Bronchial epithelial cell (primary cell): Measurements from ENCODE around the gene BCAS3. TPM values are rescaled to one million over a fixed set of nuclear protein-coding genes. Genes with fewer than 3 reads are reported as not detected.

Source experiments
- DNase-seq: peaks from one replicate; pipeline ENCODE4 v3.0.0-alpha.2; 2010; ENCODE audit warnings: low read depth
- FAIRE-seq: peaks from 2 replicates; lab custom pipeline; 2011; peaks lifted over from hg19 to GRCh38; lab: Jason Lieb, UNC
- H3K27me3 ChIP-seq: 2 replicates; pipeline ENCODE4 v1.5.1; 2011; ENCODE audit warnings: low read length; ENCODE audit not compliant: control insufficient read depth, insufficient read depth
- H3K36me3 ChIP-seq: 2 replicates; pipeline ENCODE4 v1.5.1; 2011; ENCODE audit warnings: low read length; ENCODE audit not compliant: control insufficient read depth, insufficient read depth
- H3K4me3 ChIP-seq: 2 replicates; pipeline ENCODE4 v1.5.1; 2011; ENCODE audit warnings: mild to moderate bottlenecking, low read depth, low read length, control low read depth
- CTCF ChIP-seq: IDR thresholded peaks from 2 replicates; pipeline ENCODE4 v1.5.1; 2011; ENCODE audit warnings: mild to moderate bottlenecking, moderate library complexity, low read length, control low read depth, inconsistent platforms; ENCODE audit not compliant: insufficient read depth, severe bottlenecking
- total RNA-seq: library from RNA; depleted of rRNA; stranded (reverse); fragments of >200 nt; gene quantifications from 2 replicates; pipeline ENCODE4 v1.2.1, GENCODE V29; 2014

Gene BCAS3
- total RNA-seq, 1 donor from 2014 or later, result 10.3 TPM

GRCh38 chr17:61369751-61370150 is 692.1 kb downstream of the BCAS3 start:
- FAIRE-seq (no peak), DNase-seq (no peak)
- TF ChIP-seq CTCF, result no peak
- Histone ChIP-seq H3K36me3 (no peaks in the 10 kb centered on the region), H3K4me3 (no peak overlapping the region), H3K27me3 (no peaks in the 10 kb centered on the region)

GRCh38 chr17:61371179-61371578 is 693.5 kb downstream of the BCAS3 start:
- H3K27me3 ChIP-seq, result no peaks in the 10 kb centered on the region
- H3K36me3 ChIP-seq, result no peaks in the 10 kb centered on the region
- no peak for TF ChIP-seq CTCF
- DNase-seq, result no peak
- no peak overlapping the region for H3K4me3 ChIP-seq
- no peak for FAIRE-seq

GRCh38 chr17:61371606-61372005 is 694.0 kb downstream of the BCAS3 start:
- DNase-seq, result no peak
- TF ChIP-seq CTCF, result no peak
- no peaks in the 10 kb centered on the region for H3K36me3 ChIP-seq
- H3K27me3 ChIP-seq, result no peaks in the 10 kb centered on the region
- FAIRE-seq, result no peak
- H3K4me3 ChIP-seq, result no peak overlapping the region

GRCh38 chr17:61372436-61372835 is 694.8 kb downstream of the BCAS3 start:
- no peak for TF ChIP-seq CTCF
- no peak for FAIRE-seq
- no peak overlapping the region for H3K4me3 ChIP-seq
- no peaks in the 10 kb centered on the region for H3K27me3 ChIP-seq
- DNase-seq, result no peak
- H3K36me3 ChIP-seq, result no peaks in the 10 kb centered on the region

- no peaks in the 10 kb centered on the region for H3K27me3 ChIP-seq
- no peaks in the 10 kb centered on the region for H3K36me3 ChIP-seq
- no peak for TF ChIP-seq CTCF
- no peak overlapping the region for H3K4me3 ChIP-seq
- no peak for FAIRE-seq
- no peak for DNase-seq
Observed at GRCh38 chr17:61376931-61377838, 699.5 kb downstream of the BCAS3 start.
